Measurements from ENCODE around the gene MYL10.

MYL10 gene

GRCh38 chr7:101622609-101623173 is 6.4 kb downstream of the MYL10 start:
- Histone ChIP-seq H3K4me3 (ENCODE audit: insufficient read depth, low read depth, low read length) (no peak overlapping the region), H3K36me3 (ENCODE audit: control insufficient read depth, insufficient read depth, low read length) (no peaks in the 10 kb centered on the region), H3K4me1 (ENCODE audit: control insufficient read depth, insufficient read depth, low read length) (peaks cover 33% of the 10 kb centered on the region), H3K27me3 (ENCODE audit: control insufficient read depth, insufficient read depth, low read length, poor library complexity, severe bottlenecking) (peaks cover 4% of the 10 kb centered on the region), H3K9me3 (ENCODE audit: control insufficient read depth, low read length) (no peaks in the 10 kb centered on the region), H3K27ac (ENCODE audit: insufficient read depth, low read depth, low read length, poor library complexity, severe bottlenecking) (no peak overlapping the region)
- 88 to 91% methylated on average over 15 of the region's 15 CpGs for WGBS, 2 experiments

GRCh38 chr7:101620991-101621390 is 8.1 kb downstream of the MYL10 start:
- Histone ChIP-seq H3K4me1 (ENCODE audit: control insufficient read depth, insufficient read depth, low read length) (peaks cover 27% of the 10 kb centered on the region), H3K4me3 (ENCODE audit: insufficient read depth, low read depth, low read length) (no peak overlapping the region), H3K36me3 (ENCODE audit: control insufficient read depth, insufficient read depth, low read length) (no peaks in the 10 kb centered on the region), H3K27ac (ENCODE audit: insufficient read depth, low read depth, low read length, poor library complexity, severe bottlenecking) (no peak overlapping the region), H3K27me3 (ENCODE audit: control insufficient read depth, insufficient read depth, low read length, poor library complexity, severe bottlenecking) (peaks cover 4% of the 10 kb centered on the region), H3K9me3 (ENCODE audit: control insufficient read depth, low read length) (no peaks in the 10 kb centered on the region)
- 91 to 93% methylated on average over 10 of the region's 10 CpGs for WGBS, 2 experiments

- H3K36me3 ChIP-seq (ENCODE audit: control insufficient read depth, insufficient read depth, low read length), result no peaks in the 10 kb centered on the region
- peaks cover 22% of the 10 kb centered on the region for H3K4me1 ChIP-seq (ENCODE audit: control insufficient read depth, insufficient read depth, low read length)
- H3K9me3 ChIP-seq (ENCODE audit: control insufficient read depth, low read length), result no peaks in the 10 kb centered on the region
- 90 to 95% methylated on average over 4 of the region's 4 CpGs for WGBS, 2 experiments
- H3K4me3 ChIP-seq (ENCODE audit: insufficient read depth, low read depth, low read length), result no peak overlapping the region
- peaks cover 4% of the 10 kb centered on the region for H3K27me3 ChIP-seq (ENCODE audit: control insufficient read depth, insufficient read depth, low read length, poor library complexity, severe bottlenecking)
- H3K27ac ChIP-seq (ENCODE audit: insufficient read depth, low read depth, low read length, poor library complexity, severe bottlenecking), result no peak overlapping the region
Measured at GRCh38 chr7:101620395-101620794, 8.7 kb downstream of the MYL10 start.

- H3K27me3 ChIP-seq (ENCODE audit: control insufficient read depth, insufficient read depth, low read length, poor library complexity, severe bottlenecking), result no peaks in the 10 kb centered on the region
- H3K9me3 ChIP-seq (ENCODE audit: control insufficient read depth, low read length), result no peaks in the 10 kb centered on the region
- no peak overlapping the region for H3K27ac ChIP-seq (ENCODE audit: insufficient read depth, low read depth, low read length, poor library complexity, severe bottlenecking)
- H3K4me3 ChIP-seq (ENCODE audit: insufficient read depth, low read depth, low read length), result no peak overlapping the region
- no peaks in the 10 kb centered on the region for H3K36me3 ChIP-seq (ENCODE audit: control insufficient read depth, insufficient read depth, low read length)
- 63 to 68% methylated on average over 8 of the region's 8 CpGs for WGBS, 2 experiments
- H3K4me1 ChIP-seq (ENCODE audit: control insufficient read depth, insufficient read depth, low read length), result peaks cover 8% of the 10 kb centered on the region
Measured at GRCh38 chr7:101618916-101619315, 10.2 kb downstream of the MYL10 start.

- Histone ChIP-seq H3K4me3 (ENCODE audit: insufficient read depth, low read depth, low read length) (no peak overlapping the region), H3K9me3 (ENCODE audit: control insufficient read depth, low read length) (no peaks in the 10 kb centered on the region), H3K36me3 (ENCODE audit: control insufficient read depth, insufficient read depth, low read length) (no peaks in the 10 kb centered on the region), H3K4me1 (ENCODE audit: control insufficient read depth, insufficient read depth, low read length) (peaks cover 9% of the 10 kb centered on the region), H3K27me3 (ENCODE audit: control insufficient read depth, insufficient read depth, low read length, poor library complexity, severe bottlenecking) (no peaks in the 10 kb centered on the region), H3K27ac (ENCODE audit: insufficient read depth, low read depth, low read length, poor library complexity, severe bottlenecking) (no peak overlapping the region)
- WGBS, 2 experiments, result 85% methylated on average over 20 of the region's 20 CpGs
Measured at GRCh38 chr7:101618207-101618839, 10.8 kb downstream of the MYL10 start.

GRCh38 chr7:101617451-101618206 is 11.5 kb downstream of the MYL10 start:
- Histone ChIP-seq H3K27ac (ENCODE audit: insufficient read depth, low read depth, low read length, poor library complexity, severe bottlenecking) (no peak overlapping the region), H3K36me3 (ENCODE audit: control insufficient read depth, insufficient read depth, low read length) (no peaks in the 10 kb centered on the region), H3K4me3 (ENCODE audit: insufficient read depth, low read depth, low read length) (no peak overlapping the region), H3K9me3 (ENCODE audit: control insufficient read depth, low read length) (no peaks in the 10 kb centered on the region), H3K27me3 (ENCODE audit: control insufficient read depth, insufficient read depth, low read length, poor library complexity, severe bottlenecking) (no peaks in the 10 kb centered on the region), H3K4me1 (ENCODE audit: control insufficient read depth, insufficient read depth, low read length) (peaks cover 15% of the 10 kb centered on the region)
- 82 to 84% methylated on average over 4 of the region's 4 CpGs for WGBS, 2 experiments

GRCh38 chr7:101615446-101615845 is 13.7 kb downstream of the MYL10 start:
- 92% methylated on average over 8 of the region's 8 CpGs for WGBS, 2 experiments
- Histone ChIP-seq H3K27ac (ENCODE audit: insufficient read depth, low read depth, low read length, poor library complexity, severe bottlenecking) (no peak overlapping the region), H3K36me3 (ENCODE audit: control insufficient read depth, insufficient read depth, low read length) (no peaks in the 10 kb centered on the region), H3K27me3 (ENCODE audit: control insufficient read depth, insufficient read depth, low read length, poor library complexity, severe bottlenecking) (no peaks in the 10 kb centered on the region), H3K4me3 (ENCODE audit: insufficient read depth, low read depth, low read length) (no peak overlapping the region), H3K9me3 (ENCODE audit: control insufficient read depth, low read length) (no peaks in the 10 kb centered on the region), H3K4me1 (ENCODE audit: control insufficient read depth, insufficient read depth, low read length) (peaks cover 15% of the 10 kb centered on the region)

GRCh38 chr7:101614939-101615302 is 14.2 kb downstream of the MYL10 start:
- H3K27me3 ChIP-seq (ENCODE audit: control insufficient read depth, insufficient read depth, low read length, poor library complexity, severe bottlenecking), result no peaks in the 10 kb centered on the region
- WGBS, 2 experiments, result 74 to 82% methylated on average over 9 of the region's 9 CpGs
- no peaks in the 10 kb centered on the region for H3K36me3 ChIP-seq (ENCODE audit: control insufficient read depth, insufficient read depth, low read length)
- H3K4me3 ChIP-seq (ENCODE audit: insufficient read depth, low read depth, low read length), result no peak overlapping the region
- peaks cover 15% of the 10 kb centered on the region for H3K4me1 ChIP-seq (ENCODE audit: control insufficient read depth, insufficient read depth, low read length)
- no peaks in the 10 kb centered on the region for H3K9me3 ChIP-seq (ENCODE audit: control insufficient read depth, low read length)
- H3K27ac ChIP-seq (ENCODE audit: insufficient read depth, low read depth, low read length, poor library complexity, severe bottlenecking), result no peak overlapping the region

- no peaks in the 10 kb centered on the region for H3K9me3 ChIP-seq (ENCODE audit: control insufficient read depth, low read length)
- WGBS, 2 experiments, result 79 to 83% methylated on average over 13 of the region's 13 CpGs
- peaks cover 13% of the 10 kb centered on the region for H3K4me1 ChIP-seq (ENCODE audit: control insufficient read depth, insufficient read depth, low read length)
- H3K36me3 ChIP-seq (ENCODE audit: control insufficient read depth, insufficient read depth, low read length), result no peaks in the 10 kb centered on the region
- no peaks in the 10 kb centered on the region for H3K27me3 ChIP-seq (ENCODE audit: control insufficient read depth, insufficient read depth, low read length, poor library complexity, severe bottlenecking)
- H3K4me3 ChIP-seq (ENCODE audit: insufficient read depth, low read depth, low read length), result no peak overlapping the region
- H3K27ac ChIP-seq (ENCODE audit: insufficient read depth, low read depth, low read length, poor library complexity, severe bottlenecking), result no peak overlapping the region
Measured at GRCh38 chr7:101614098-101614938, 14.8 kb downstream of the MYL10 start.
